Ovary (tissue), 3 donors: ENCODE data around the gene PCSK9.

Experiments
- CTCF ChIP-seq, 3 donors: fragments of 450-650 bp in 2 of 3; fragments of 200-600 bp in 1 of 3; IDR thresholded peaks; one replicate each; pipeline versions ENCODE4 v1.5.1 to v1.8.0; 2016 to 2022; ENCODE audit warnings: antibody characterized with exemption in 3 of 3, mild to moderate bottlenecking in 1 of 3
- POLR2A ChIP-seq: fragments of 450-650 bp; IDR thresholded peaks from one replicate; pipeline ENCODE4 v1.6.1; 2017; ENCODE audit warnings: antibody characterized with exemption, mild to moderate bottlenecking, moderate library complexity
- donor health status: DM: no; HTN: no; CAD: no.

GRCh38 chr1:54998100-54998499 lies 41.2 kb upstream of the PCSK9 start:
- no peak for TF ChIP-seq CTCF (IDR thresholded peaks at IDR 0.05)
- TF ChIP-seq POLR2A: no peak
